ENCODE measurements around the gene GP5. TPM values are rescaled to one million over a fixed set of nuclear protein-coding genes. Genes with fewer than 3 reads are reported as not detected.

GP5 gene
- total and polyA plus RNA-seq, 5 experiments from 2014 or later: 4.2 to 12.8 (median 9.5) TPM

DNA sequence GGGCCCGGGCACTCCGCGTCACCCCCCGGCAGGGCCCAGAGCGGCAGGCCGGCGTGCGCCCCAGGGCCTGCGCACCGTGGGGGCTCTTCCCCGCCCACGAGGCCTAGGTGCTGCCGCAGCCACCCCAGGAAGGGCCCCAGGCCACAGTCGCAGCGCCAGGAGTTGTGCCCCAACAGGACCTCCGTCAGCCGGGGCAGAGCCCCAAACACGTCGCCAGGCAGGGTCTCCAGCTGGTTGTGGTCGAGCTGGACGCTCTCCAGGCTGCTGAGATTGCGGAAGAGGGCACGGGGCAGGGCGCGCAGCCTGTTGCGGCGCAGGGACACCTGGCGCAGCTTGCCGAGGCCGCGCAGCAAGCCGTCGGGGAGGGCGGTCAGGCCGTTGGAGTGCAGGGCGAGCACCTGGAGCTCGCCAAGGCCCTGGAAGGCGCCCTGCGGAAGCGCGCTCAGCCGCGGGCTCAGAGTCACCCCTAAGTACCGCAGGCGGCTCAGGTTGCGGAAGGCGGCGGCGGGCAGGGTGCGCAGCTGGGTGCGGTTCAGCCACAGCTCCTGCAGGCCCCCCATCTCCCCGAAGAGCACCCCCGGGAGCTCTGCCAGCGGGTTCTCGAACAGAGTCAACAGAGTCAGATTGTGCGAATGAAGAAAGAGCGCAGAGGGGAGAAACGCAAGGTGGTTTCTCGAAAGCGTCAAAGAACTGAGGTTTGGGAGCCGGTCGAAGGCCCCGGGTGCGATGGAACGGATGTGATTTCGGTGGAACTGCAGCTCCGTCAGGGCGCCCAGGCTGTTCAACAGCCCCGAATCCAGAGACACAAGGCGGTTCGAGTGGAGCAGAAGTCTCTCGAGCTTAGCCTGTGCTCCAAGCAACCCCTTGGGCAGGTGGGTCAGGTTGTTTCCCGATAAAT, 2.0 kb downstream of the GP5 start:
- peak overlapping the region; percentile 86 to 97 (median 90) for H3K4me3 Mint-ChIP-seq
- peak; percentile 60 to 62 for ATAC-seq

DNA sequence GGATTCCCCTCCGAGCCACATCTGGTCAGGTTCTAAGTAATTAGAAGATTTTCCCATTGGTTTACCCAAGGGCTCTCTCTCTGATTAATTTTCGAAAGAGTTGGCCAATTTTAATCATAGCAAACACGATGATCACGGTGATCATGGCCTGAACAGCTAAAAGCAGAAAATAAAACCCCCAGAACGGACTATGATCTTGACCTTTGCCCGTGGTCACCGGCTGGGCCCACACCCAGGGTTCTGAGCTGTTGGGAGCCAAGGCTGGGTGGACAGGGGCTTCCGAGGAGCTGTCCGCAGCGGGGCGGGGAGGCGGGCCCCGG, 2.6 kb downstream of the GP5 start:
- POLR2A ChIA-PET: interaction anchor here (0.6 to 2.6 kb wide), 13 partner anchors 10 to 1146 kb away, joined by 3 to 11 read pairs (median 5); partner anchors contain the start of genes ATP13A3, LSG1 and PPP1R2
- peaks cover 0 to 11% (median 0%) of the 10 kb centered on the region in 5 donors for H3K27me3 Mint-ChIP-seq
- peak overlapping the region; percentile 79 to 95 (median 86) for H3K4me3 Mint-ChIP-seq
- peak overlapping the region; percentile 84 to 97 (median 92) for H3K27ac Mint-ChIP-seq
- peak in 1 of 2 donors; percentile 1 for ATAC-seq
- H3K36me3 Mint-ChIP-seq: no peaks in the 10 kb centered on the region
- H3K4me1 Mint-ChIP-seq: peaks cover 26 to 59% (median 50%) of the 10 kb centered on the region in 4 donors
- H3K9me3 Mint-ChIP-seq: peaks cover 0 to 7% (median 1%) of the 10 kb centered on the region in 9 donors
- DNase-seq: peak in 1 of 10 donors; percentile 27

More for the DNA sequence above, 2.0 kb downstream of the GP5 start:
- peaks cover 0 to 11% (median 0%) of the 10 kb centered on the region in 5 donors for H3K27me3 Mint-ChIP-seq
- no peaks in the 10 kb centered on the region for H3K36me3 Mint-ChIP-seq
- POLR2A ChIA-PET: interaction anchor here (0.6 to 2.6 kb wide), 21 partner anchors 9 to 1149 kb away, joined by 3 to 11 read pairs (median 4); partner anchors contain the start of genes ATP13A3, LSG1 and PPP1R2
- H3K4me1 Mint-ChIP-seq: peaks cover 26 to 59% (median 50%) of the 10 kb centered on the region in 4 donors
- DNase-seq: peak; percentile 22 to 77 (median 52)
- peak overlapping the region; percentile 84 to 97 (median 92) for H3K27ac Mint-ChIP-seq
- peaks cover 0 to 5% (median 0%) of the 10 kb centered on the region in 9 donors for H3K9me3 Mint-ChIP-seq

DNA sequence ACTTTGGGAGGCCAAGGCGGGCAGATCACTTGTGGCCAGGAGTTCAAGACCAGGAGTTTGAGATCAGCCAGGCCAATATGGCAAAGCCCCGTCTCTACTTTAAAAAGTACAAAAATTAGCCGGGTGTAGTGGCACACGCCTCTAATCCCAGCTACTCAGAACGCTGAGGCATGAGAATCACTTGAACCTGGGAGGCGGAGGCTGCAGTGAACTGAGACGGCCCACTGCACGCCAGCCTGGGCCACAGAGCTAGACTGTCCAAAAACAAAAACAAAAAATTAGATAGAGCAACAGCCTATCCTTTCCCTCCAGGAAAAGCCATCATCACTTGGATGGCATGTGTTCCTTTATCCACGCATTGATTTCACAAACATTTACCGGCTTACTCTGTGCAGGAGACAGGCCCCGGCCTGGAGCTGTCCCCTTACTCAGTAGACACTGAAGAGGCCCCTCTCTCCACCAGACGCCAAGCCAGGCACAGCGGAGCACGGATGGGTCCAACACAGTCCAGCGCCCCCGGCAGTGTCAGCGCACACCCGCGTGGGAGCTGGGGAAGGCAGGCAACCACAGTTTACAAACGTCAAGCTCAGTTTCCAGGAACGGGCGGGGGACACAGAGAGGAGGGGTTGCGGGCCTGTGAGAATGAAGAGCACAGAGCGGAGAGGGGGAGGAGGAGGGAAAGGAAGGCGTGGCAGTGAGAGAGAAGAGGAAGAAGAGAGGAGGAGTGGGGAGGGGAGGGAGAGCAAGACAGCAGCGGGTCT, 3.1 kb downstream of the GP5 start:
- Mint-ChIP-seq H3K36me3 (peaks cover 0 to 5% (median under 1%) of the 10 kb centered on the region in 3 donors), H3K4me3 (peak overlapping the region; percentile 79 to 95 (median 86)), H3K9me3 (peaks cover under 1 to 12% (median 5%) of the 10 kb centered on the region in 9 donors), H3K27ac (peak overlapping the region; percentile 84 to 97 (median 92)), H3K27me3 (peaks cover 0 to 11% (median 0%) of the 10 kb centered on the region in 5 donors), H3K4me1 (peaks cover 26 to 59% (median 50%) of the 10 kb centered on the region in 4 donors)
- ATAC-seq (peak; percentile 59 to 68), DNase-seq (peak; percentile 20 to 85 (median 70))
- POLR2A ChIA-PET: interaction anchor here (0.6 to 2.4 kb wide), 10 partner anchors 9 to 691 kb away, joined by 3 to 7 read pairs (median 4); partner anchors contain the start of gene ATP13A3

DNA sequence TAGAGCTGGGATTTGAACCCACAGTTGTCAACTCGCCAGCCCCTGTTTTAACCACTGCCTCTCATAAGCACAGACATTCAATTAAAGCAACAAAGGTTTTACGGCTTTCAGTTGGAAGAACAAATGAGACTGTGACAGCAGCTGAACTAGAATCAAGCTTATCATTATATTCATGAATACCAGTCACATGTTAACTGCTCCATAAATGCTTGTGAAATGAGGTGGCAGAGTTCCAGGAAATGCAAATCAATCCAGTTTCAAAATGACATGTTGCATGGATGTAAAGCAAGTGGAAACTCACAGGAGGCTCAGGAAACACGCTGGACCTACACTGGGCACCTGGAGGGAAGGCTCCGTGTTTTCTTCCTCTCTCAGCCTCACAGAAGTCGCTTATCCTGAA, 3.9 kb downstream of the GP5 start:
- DNase-seq (no peak), ATAC-seq (no peak)
- peaks cover 3 to 19% (median 10%) of the 10 kb centered on the region in 9 donors for H3K9me3 Mint-ChIP-seq
- peaks cover 0 to 11% (median 0%) of the 10 kb centered on the region in 5 donors for H3K27me3 Mint-ChIP-seq
- peaks cover 2 to 10% (median 4%) of the 10 kb centered on the region in 3 donors for H3K36me3 Mint-ChIP-seq
- peak overlapping the region in 9 of 10 donors; percentile 84 to 97 (median 93) for H3K27ac Mint-ChIP-seq
- peak overlapping the region in 9 of 10 donors; percentile 79 to 95 (median 86) for H3K4me3 Mint-ChIP-seq
- H3K4me1 Mint-ChIP-seq: peaks cover 26 to 57% (median 50%) of the 10 kb centered on the region in 4 donors
- POLR2A ChIA-PET: interaction anchor here (1.0 kb wide), 1 partner anchor 52 kb away, joined by 3 read pairs; no protein-coding TSS in a partner anchor

DNA sequence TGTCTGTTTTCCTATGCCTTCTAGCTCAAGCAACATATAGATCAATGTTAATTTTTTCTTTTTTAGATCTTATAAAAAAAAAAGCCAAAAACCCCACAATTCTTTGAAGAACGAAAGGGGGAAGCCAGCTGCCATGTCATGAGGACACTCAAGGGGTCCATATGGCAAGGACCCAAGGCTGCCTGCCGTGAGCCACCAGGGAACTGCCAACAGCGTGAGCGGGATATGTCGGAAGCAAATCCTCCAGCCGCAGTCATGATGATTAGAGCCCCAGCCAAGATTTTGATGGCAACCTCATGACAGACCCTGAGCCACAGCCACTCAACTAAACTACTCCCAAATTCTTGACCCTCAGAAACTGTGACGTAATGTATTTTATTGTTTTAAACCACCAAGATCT, 6.5 kb downstream of the GP5 start:
- ATAC-seq (no peak), DNase-seq (no peak)
- H3K27me3 Mint-ChIP-seq: no peaks in the 10 kb centered on the region
- peak overlapping the region in 1 of 10 donors; percentile 29 for H3K4me3 Mint-ChIP-seq
- H3K36me3 Mint-ChIP-seq: peaks cover 8 to 11% (median 10%) of the 10 kb centered on the region in 3 donors
- POLR2A ChIA-PET: no interaction called here
- peaks cover 22 to 31% (median 25%) of the 10 kb centered on the region in 4 donors for H3K4me1 Mint-ChIP-seq
- H3K9me3 Mint-ChIP-seq: peaks cover 3 to 29% (median 16%) of the 10 kb centered on the region in 9 donors
- no peak overlapping the region for H3K27ac Mint-ChIP-seq

DNA sequence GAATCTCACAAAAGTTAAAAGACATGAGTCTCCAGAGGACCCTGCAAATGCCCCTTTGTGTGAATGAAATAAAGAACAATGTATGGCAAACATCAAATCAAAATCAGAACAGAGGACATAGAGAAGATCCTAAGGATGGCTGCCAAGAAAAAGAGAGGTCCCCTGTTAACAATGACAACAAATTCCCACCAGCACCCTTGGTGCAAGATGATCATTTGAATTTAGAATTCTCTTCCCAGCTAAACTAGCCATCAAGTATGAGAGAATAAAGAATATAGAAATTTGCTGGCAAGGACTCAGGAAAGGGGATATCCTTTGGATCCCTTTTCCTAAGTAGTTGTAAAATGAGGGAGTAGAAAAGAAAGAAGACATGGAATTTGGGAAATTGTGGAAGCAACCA, 8.2 kb downstream of the GP5 start:
- ATAC-seq: no peak

DNA sequence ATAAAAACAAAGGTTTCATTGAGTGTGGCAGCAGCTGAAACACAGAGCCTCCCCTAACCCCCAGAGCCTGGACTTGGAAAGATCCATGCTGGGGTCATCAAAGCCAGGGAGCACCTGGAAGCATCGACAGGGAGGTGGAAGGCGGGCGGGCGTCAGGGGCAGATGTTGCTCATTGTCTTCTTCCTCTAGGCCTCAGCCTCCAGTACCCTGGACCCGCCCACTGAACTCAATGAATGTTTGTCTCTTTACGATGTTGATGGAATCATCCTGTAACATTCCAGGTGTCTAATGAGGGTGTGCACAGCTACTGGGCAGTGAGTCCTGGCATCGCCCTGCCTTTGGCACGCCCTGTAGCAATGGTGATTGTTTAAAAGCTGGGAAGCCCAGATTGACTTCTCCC, 9.8 kb downstream of the GP5 start:
- H3K27ac Mint-ChIP-seq: peak overlapping the region in 1 of 10 donors; percentile 68
- peak in 1 of 10 donors; percentile 3 for DNase-seq
- peaks cover 0 to 5% (median 0%) of the 10 kb centered on the region in 5 donors for H3K27me3 Mint-ChIP-seq

More for the DNA sequence above, 8.2 kb downstream of the GP5 start:
- POLR2A ChIA-PET: no interaction called here
- no peak overlapping the region for H3K4me3 Mint-ChIP-seq
- DNase-seq: no peak
- no peak overlapping the region for H3K27ac Mint-ChIP-seq
- peaks cover 11 to 17% (median 15%) of the 10 kb centered on the region in 4 donors for H3K4me1 Mint-ChIP-seq
- H3K9me3 Mint-ChIP-seq: peaks cover 3 to 29% (median 16%) of the 10 kb centered on the region in 9 donors
- peaks cover 8 to 11% (median 10%) of the 10 kb centered on the region in 3 donors for H3K36me3 Mint-ChIP-seq
- peaks cover 0 to 5% (median 0%) of the 10 kb centered on the region in 5 donors for H3K27me3 Mint-ChIP-seq

DNA sequence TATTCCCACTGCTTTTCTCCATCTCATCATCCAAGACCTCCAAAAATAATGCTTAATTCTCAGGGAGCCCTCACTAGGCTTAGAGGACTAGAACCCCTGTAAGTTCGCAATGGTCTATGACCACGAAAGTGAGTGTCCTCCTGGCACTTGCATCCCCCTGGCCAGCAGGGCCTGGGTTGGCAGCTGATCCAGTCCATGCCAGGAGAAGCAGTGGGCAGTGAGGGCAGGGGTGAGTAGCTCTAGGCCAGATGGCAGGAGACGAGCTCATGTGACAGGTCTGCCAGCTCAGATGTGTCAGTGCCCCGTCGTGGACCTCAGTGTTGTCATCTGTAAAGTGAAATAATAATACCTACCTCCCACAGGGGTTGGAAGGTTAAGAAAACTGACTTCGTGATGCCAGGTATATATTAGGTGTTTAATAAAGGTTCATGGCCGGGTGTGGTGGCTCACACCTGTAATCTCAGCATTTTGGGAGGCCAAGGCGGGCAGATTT, 11.1 kb downstream of the GP5 start:
- peaks cover 0 to 5% (median 0%) of the 10 kb centered on the region in 5 donors for H3K27me3 Mint-ChIP-seq

More for the DNA sequence above, 9.8 kb downstream of the GP5 start:
- Mint-ChIP-seq H3K4me3 (no peak overlapping the region), H3K9me3 (peaks cover 3 to 29% (median 16%) of the 10 kb centered on the region in 9 donors), H3K4me1 (peaks cover 0 to 6% (median 2%) of the 10 kb centered on the region in 4 donors), H3K36me3 (peaks cover 8 to 11% (median 10%) of the 10 kb centered on the region in 3 donors)
- POLR2A ChIA-PET: no interaction called here
- no peak for ATAC-seq

DNA sequence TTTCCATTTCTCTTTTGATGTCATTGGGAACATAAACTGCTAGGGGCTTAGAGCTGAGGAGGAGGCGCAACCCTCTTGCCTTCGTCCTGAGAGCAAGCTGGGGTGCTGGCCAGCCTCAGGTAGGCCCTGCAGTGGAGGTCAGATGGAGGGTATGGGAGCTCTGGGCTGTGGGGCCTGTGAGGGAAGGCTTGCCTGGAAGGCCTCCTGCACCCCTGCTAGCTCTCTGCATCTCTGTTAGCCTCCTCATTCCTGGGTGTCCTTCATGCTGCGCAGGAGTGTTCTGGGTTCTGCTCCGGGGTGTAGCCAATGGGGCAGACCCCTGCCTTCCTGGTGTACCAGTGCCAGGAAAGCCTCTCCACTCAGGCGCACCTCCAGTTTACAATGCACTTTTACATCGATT, 11.8 kb downstream of the GP5 start:
- POLR2A ChIA-PET: interaction anchor here (0.9 to 2.2 kb wide), 3 partner anchors 9 to 21 kb away, joined by 5 to 6 read pairs (median 6); no protein-coding TSS in a partner anchor
- peaks cover 0 to 5% (median 0%) of the 10 kb centered on the region in 5 donors for H3K27me3 Mint-ChIP-seq
- peaks cover 0 to 7% (median 0%) of the 10 kb centered on the region in 4 donors for H3K4me1 Mint-ChIP-seq
- no peak overlapping the region for H3K4me3 Mint-ChIP-seq
- H3K36me3 Mint-ChIP-seq: peaks cover 8 to 11% (median 10%) of the 10 kb centered on the region in 3 donors
- ATAC-seq: no peak
- DNase-seq: no peak
- peaks cover 3 to 24% (median 16%) of the 10 kb centered on the region in 9 donors for H3K9me3 Mint-ChIP-seq
- H3K27ac Mint-ChIP-seq: no peak overlapping the region

More for the DNA sequence above, 11.1 kb downstream of the GP5 start:
- peaks cover 8 to 11% (median 10%) of the 10 kb centered on the region in 3 donors for H3K36me3 Mint-ChIP-seq
- no peak for ATAC-seq
- H3K9me3 Mint-ChIP-seq: peaks cover 3 to 29% (median 16%) of the 10 kb centered on the region in 9 donors
- no peak overlapping the region for H3K4me3 Mint-ChIP-seq
- peaks cover 0 to 8% (median 0%) of the 10 kb centered on the region in 4 donors for H3K4me1 Mint-ChIP-seq
- POLR2A ChIA-PET: interaction anchor here (0.9 to 2.2 kb wide), 3 partner anchors 9 to 21 kb away, joined by 4 to 6 read pairs (median 5); no protein-coding TSS in a partner anchor
- peak overlapping the region in 1 of 10 donors; percentile 19 for H3K27ac Mint-ChIP-seq
- no peak for DNase-seq

DNA sequence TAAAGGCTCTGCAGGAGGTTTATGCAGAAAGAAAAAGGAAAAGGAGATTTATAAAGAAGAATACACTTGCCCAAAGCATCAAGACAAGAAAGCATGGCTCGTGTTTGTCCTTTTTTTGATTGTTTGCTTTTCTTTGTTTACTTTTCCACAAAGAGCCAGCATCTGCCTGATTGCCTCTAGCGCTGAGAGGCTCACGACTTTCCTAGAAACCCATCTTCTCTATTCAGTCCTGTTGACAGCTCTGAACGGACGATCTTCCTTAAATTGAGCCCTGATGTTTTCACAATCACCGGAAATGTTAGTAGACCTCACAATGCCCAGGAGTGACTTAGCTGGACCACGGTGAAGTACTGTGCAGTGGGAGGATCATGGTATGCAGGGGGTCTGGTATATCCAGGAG, 12.4 kb downstream of the GP5 start:
- no peak for DNase-seq
- Mint-ChIP-seq H3K4me3 (no peak overlapping the region), H3K9me3 (peaks cover 3 to 24% (median 16%) of the 10 kb centered on the region in 9 donors), H3K27me3 (peaks cover 0 to 5% (median 0%) of the 10 kb centered on the region in 5 donors), H3K27ac (no peak overlapping the region), H3K4me1 (peaks cover 0 to 7% (median 0%) of the 10 kb centered on the region in 4 donors), H3K36me3 (peaks cover 8 to 11% (median 10%) of the 10 kb centered on the region in 3 donors)
- no peak for ATAC-seq
- POLR2A ChIA-PET: interaction anchor here (0.9 to 2.2 kb wide), 4 partner anchors 10 to 43 kb away, joined by 3 to 6 read pairs (median 6); no protein-coding TSS in a partner anchor

DNA sequence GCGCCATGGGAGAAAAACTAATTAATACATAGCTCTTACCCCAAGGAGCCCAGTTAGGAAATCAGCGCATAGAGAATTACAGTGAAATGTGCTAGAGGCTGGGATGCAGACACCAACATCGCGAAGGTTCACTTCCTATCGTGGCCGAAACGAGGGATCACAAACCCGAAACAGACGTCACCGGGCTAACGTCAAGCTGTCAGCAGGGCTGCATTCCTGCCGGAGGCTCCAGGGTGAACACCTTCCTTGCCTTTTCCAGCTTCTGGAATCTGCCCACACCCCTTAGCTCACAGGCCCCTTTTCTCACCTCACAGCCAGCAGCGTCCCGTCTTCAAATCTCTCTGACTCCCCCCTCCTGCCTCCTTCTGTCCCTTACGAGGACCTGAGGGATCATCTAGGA, 13.0 kb downstream of the GP5 start:
- Mint-ChIP-seq H3K27me3 (peaks cover 0 to 5% (median 0%) of the 10 kb centered on the region in 5 donors), H3K4me3 (no peak overlapping the region), H3K9me3 (peaks cover 3 to 18% (median 10%) of the 10 kb centered on the region in 9 donors), H3K36me3 (peaks cover 6 to 11% (median 8%) of the 10 kb centered on the region in 3 donors), H3K27ac (no peak overlapping the region), H3K4me1 (peaks cover 0 to 7% (median 0%) of the 10 kb centered on the region in 4 donors)
- ATAC-seq (no peak), DNase-seq (no peak)
- POLR2A ChIA-PET: interaction anchor here (0.9 to 1.7 kb wide), 2 partner anchors 10 to 42 kb away, joined by 3 to 6 read pairs; no protein-coding TSS in a partner anchor
